CD14-positive monocyte (primary cell): Measurements from ENCODE around the gene COL15A1. TPM values are rescaled to one million over a fixed set of nuclear protein-coding genes. Genes with fewer than 3 reads are reported as not detected.

Experiments
- DNase-seq, 3 donors: peaks; one replicate each; pipeline ENCODE4 v3.0.0-alpha.2; 2011 to 2022
- H2AFZ ChIP-seq: 2 replicates; pipeline ENCODE4 v1.6.0; 2012; ENCODE audit warnings: mild to moderate bottlenecking, low read depth, low read length, inconsistent platforms; ENCODE audit not compliant: insufficient read depth, poor library complexity, severe bottlenecking
- H3K27ac ChIP-seq, 2 donors: 1 replicate in 1 of 2; 2 replicates in 1 of 2; pipeline ENCODE4 v1.5.1; 2012 to 2013; ENCODE audit warnings: low read length in 2 of 2, control low read depth in 1 of 2, inconsistent platforms in 1 of 2, low read depth in 1 of 2, mild to moderate bottlenecking in 1 of 2
- H3K27me3 ChIP-seq, 2 donors: one replicate each; pipeline versions ENCODE4 v1.6.0 to v1.6.1; 2011 to 2013; ENCODE audit warnings: low read length in 2 of 2; ENCODE audit not compliant: control insufficient read depth in 2 of 2, insufficient read depth in 2 of 2
- H3K36me3 ChIP-seq, 2 donors: replicated peaks in 1 of 2; 1 replicate in 1 of 2; 2 replicates in 1 of 2; pipeline versions ENCODE4 v1.5.1 to v1.6.1; 2012 to 2013; ENCODE audit warnings: low read length in 2 of 2, control low read depth in 1 of 2, inconsistent platforms in 1 of 2, mild to moderate bottlenecking in 1 of 2; ENCODE audit not compliant: insufficient read depth in 2 of 2, control insufficient read depth in 1 of 2
- H3K4me1 ChIP-seq, 2 donors: 1 replicate in 1 of 2; 2 replicates in 1 of 2; pipeline versions ENCODE4 v1.5.1 to v1.6.1; 2012 to 2013; ENCODE audit warnings: low read length in 2 of 2, control low read depth in 1 of 2, inconsistent platforms in 1 of 2, mild to moderate bottlenecking in 1 of 2, moderate library complexity in 1 of 2; ENCODE audit not compliant: insufficient read depth in 2 of 2, control insufficient read depth in 1 of 2
- H3K4me2 ChIP-seq: replicated peaks from 2 replicates; pipeline ENCODE3; 2012; ENCODE audit warnings: low read length, moderate library complexity, mild to moderate bottlenecking; ENCODE audit not compliant: poor library complexity, severe bottlenecking; ENCODE audit errors: extremely low read depth
- H3K4me3 ChIP-seq, 3 experiments: fragments of 200-600 bp in 1 of 3; sonication (generic) in 1 of 3; replicated peaks in 1 of 3; 1 replicate in 2 of 3; 2 replicates in 1 of 3; pipeline ENCODE4 v1.5.1; 2011 to 2013; ENCODE audit warnings: low read length in 3 of 3, mild to moderate bottlenecking in 3 of 3, control low read depth in 2 of 3, low read depth in 2 of 3, inconsistent platforms in 1 of 3, moderate library complexity in 1 of 3
- H3K79me2 ChIP-seq: 2 replicates; pipeline ENCODE4 v1.6.0; 2012; ENCODE audit warnings: mild to moderate bottlenecking, control low read depth, inconsistent platforms, low read length, moderate library complexity; ENCODE audit not compliant: insufficient read depth
- H3K9ac ChIP-seq: 2 replicates; pipeline ENCODE4 v1.6.0; 2017; ENCODE audit warnings: low read length, mild to moderate bottlenecking; ENCODE audit not compliant: insufficient read depth, poor library complexity, severe bottlenecking
- H3K9me3 ChIP-seq, 2 donors: replicated peaks in 1 of 2; 1 replicate in 1 of 2; 2 replicates in 1 of 2; pipeline versions ENCODE4 v1.5.1 to v1.6.1; 2012 to 2013; ENCODE audit warnings: low read length in 2 of 2, control low read depth in 1 of 2; ENCODE audit not compliant: control insufficient read depth in 1 of 2, insufficient read depth in 1 of 2
- H4K20me1 ChIP-seq: 2 replicates; pipeline ENCODE4 v1.6.0; 2012; ENCODE audit warnings: mild to moderate bottlenecking, low read length, control low read depth, moderate library complexity; ENCODE audit not compliant: insufficient read depth
- H3K27ac Mint-ChIP-seq, 7 donors: one replicate each; pipeline ENCODE4 v1.8.0; 2020; ENCODE audit warnings: mild to moderate bottlenecking in 7 of 7, mixed read lengths in 7 of 7, moderate library complexity in 6 of 7, inconsistent platforms in 2 of 7
- H3K27me3 Mint-ChIP-seq, 3 donors: one replicate each; pipeline ENCODE4 v1.8.0; 2021 to 2022; ENCODE audit warnings: low read depth in 3 of 3, mild to moderate bottlenecking in 3 of 3, mixed read lengths in 3 of 3, moderate library complexity in 3 of 3, inconsistent platforms in 1 of 3
- H3K36me3 Mint-ChIP-seq, 2 donors: one replicate each; pipeline ENCODE4 v1.8.0; 2020; ENCODE audit warnings: mixed read lengths in 2 of 2, inconsistent platforms in 1 of 2, mild to moderate bottlenecking in 1 of 2
- H3K4me1 Mint-ChIP-seq: one replicate; pipeline ENCODE4 v1.8.0; 2020; ENCODE audit warnings: mild to moderate bottlenecking, mixed read lengths
- H3K4me3 Mint-ChIP-seq, 2 donors: one replicate each; pipeline ENCODE4 v1.8.0; 2020; ENCODE audit warnings: mild to moderate bottlenecking in 2 of 2, mixed read lengths in 2 of 2, moderate library complexity in 1 of 2
- H3K9me3 Mint-ChIP-seq, 7 donors: one replicate each; pipeline ENCODE4 v1.8.0; 2020 to 2022; ENCODE audit warnings: mixed read lengths in 7 of 7, mild to moderate bottlenecking in 6 of 7, moderate library complexity in 6 of 7, inconsistent platforms in 2 of 7
- CTCF ChIP-seq: fragments of 200-600 bp; IDR thresholded peaks from one replicate; pipeline ENCODE4 v1.8.0; 2022; ENCODE audit warnings: antibody characterized with exemption, mild to moderate bottlenecking
- WGBS: methylation state at CpG from one replicate; pipeline ENCODE4 v1.1.5; 2013; ENCODE audit warnings: missing lambda C conversion rate; ENCODE audit not compliant: insufficient coverage; 5-methylcytosine and 5-hydroxymethylcytosine counted together
- intact Hi-C, 2 donors: fragments of 100-400 bp; cut with micrococcal nuclease; formaldehyde crosslinking; loops; one replicate each; pipeline versions ENCODE4 v1.15.0 to v1.15.1; 2023
- polyA plus RNA-seq, 3 donors: library from polyadenylated mRNA; depleted of rRNA in 1 of 3; unstranded in 2 of 3; stranded (reverse) in 1 of 3; fragments of 300-500 nt in 2 of 3; fragments of >200 nt in 1 of 3; fragmentation: Illumina TruSeq in 2 of 3; gene quantifications; 1 replicate in 2 of 3; 2 replicates in 1 of 3; pipeline ENCODE4 v1.2.3, GENCODE V29; 2012 to 2021

COL15A1 gene
- polyA plus RNA-seq, 3 donors: 0.03 to 0.14 (median 0.11) TPM

DNA sequence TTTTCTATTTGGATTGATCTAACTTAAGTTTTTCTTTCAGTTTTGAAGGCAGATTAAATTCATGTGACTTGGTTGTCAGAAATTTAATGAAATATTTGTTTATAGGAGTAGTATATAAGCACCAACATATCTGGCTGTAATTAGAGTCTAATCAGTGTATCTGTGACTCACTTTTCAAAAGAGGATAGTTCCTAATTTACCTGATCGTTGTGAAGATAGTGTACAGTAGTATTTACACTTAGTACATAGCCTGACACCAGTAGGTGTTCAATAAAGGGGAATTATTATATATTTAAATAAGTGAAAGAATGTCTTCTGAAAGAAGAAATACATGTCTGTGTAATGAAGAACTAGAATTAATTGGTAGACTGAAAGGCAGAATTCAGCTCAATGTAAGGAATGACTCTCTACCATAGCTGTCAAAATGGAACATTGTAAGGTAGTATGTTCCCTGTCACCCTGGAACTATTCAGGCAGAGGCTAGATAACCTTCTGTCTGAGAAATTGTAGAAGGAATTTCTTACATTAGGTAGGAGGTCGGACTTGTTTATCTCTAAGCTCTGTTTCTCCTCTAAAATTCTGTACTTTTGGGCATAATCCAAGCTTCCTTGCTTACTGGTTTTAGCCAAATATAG, 169.8 kb downstream of the COL15A1 start:
- no peaks in the 10 kb centered on the region for H3K27me3 ChIP-seq
- Mint-ChIP-seq H3K4me3 (no peak overlapping the region), H3K27ac (peak overlapping the region in 2 of 7 donors; percentile 10 to 51), H3K27me3 (no peaks in the 10 kb centered on the region), H3K9me3 (no peaks in the 10 kb centered on the region), H3K36me3 (peaks cover 3 to 13% of the 10 kb centered on the region in 2 donors), H3K4me1 (peaks cover 67% of the 10 kb centered on the region)
- H3K9ac ChIP-seq: no peak overlapping the region
- peaks cover 99% of the 10 kb centered on the region for H3K79me2 ChIP-seq
- H2AFZ ChIP-seq: no peak overlapping the region
- H3K9me3 ChIP-seq: no peaks in the 10 kb centered on the region
- peak overlapping the region in 1 of 2 donors; percentile 24 for H3K27ac ChIP-seq
- no peaks in the 10 kb centered on the region for H3K36me3 ChIP-seq
- intact Hi-C loops: no loop called here
- WGBS: no CpG with 5 or more reads among the region's 2 CpGs
- peak overlapping the region; percentile 19 for H3K4me2 ChIP-seq
- no peak overlapping the region for H3K4me3 ChIP-seq
- DNase-seq: no peak
- peaks cover 43 to 55% of the 10 kb centered on the region in 2 donors for H3K4me1 ChIP-seq
- peaks cover 5% of the 10 kb centered on the region for H4K20me1 ChIP-seq
- TF ChIP-seq CTCF: no peak

DNA sequence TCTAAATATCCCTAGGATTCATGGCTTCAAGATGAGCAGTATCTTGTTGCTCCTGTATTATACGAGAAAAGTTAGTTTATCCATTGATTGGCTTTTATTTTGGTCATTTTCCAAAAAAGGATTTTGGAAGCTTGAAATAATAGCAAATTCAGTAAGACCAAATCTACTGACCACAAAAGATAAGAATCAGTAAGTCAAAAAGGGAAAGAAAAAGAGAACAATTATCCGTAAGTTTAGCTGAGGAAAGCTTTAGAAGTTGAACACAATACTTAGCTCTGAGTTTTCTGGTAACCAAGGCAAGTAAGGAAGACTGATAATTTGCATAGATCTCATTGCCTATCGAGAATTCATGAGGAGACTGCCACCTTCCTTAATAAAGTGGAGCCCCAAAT, 170.3 kb downstream of the COL15A1 start:
- Histone ChIP-seq H3K4me1 (peaks cover 43 to 55% of the 10 kb centered on the region in 2 donors), H3K27ac (no peak overlapping the region), H3K4me2 (no peak overlapping the region), H4K20me1 (peaks cover 5% of the 10 kb centered on the region), H3K27me3 (no peaks in the 10 kb centered on the region), H2AFZ (no peak overlapping the region), H3K9ac (no peak overlapping the region), H3K9me3 (no peaks in the 10 kb centered on the region), H3K36me3 (no peaks in the 10 kb centered on the region), H3K79me2 (peaks cover 99% of the 10 kb centered on the region), H3K4me3 (no peak overlapping the region)
- no peak overlapping the region for H3K27ac Mint-ChIP-seq
- H3K4me1 Mint-ChIP-seq: peaks cover 67% of the 10 kb centered on the region
- no peak for TF ChIP-seq CTCF
- intact Hi-C loops: no loop called here
- no peaks in the 10 kb centered on the region for H3K27me3 Mint-ChIP-seq
- peaks cover 0 to 2% (median 0%) of the 10 kb centered on the region in 7 donors for H3K9me3 Mint-ChIP-seq
- no peak overlapping the region for H3K4me3 Mint-ChIP-seq
- peaks cover 3 to 10% of the 10 kb centered on the region in 2 donors for H3K36me3 Mint-ChIP-seq
- no CpG with 5 or more reads among the region's 3 CpGs for WGBS
- no peak for DNase-seq
